GM21528 (cell line): ENCODE data around the gene CENPS.
"Not testable (repeated sequence)": the region's sequence is repeated elsewhere in the genome, so short reads cannot be mapped to it uniquely, and the experiment has no call there.

Source experiments
- ATAC-seq: cut with Tn5 transposase; IDR thresholded peaks from one replicate; pipeline ENCODE4 v1.9.1; 2021; ENCODE audit warnings: mild to moderate bottlenecking, moderate library complexity; ENCODE audit not compliant: unreplicated experiment, low FRiP score

CENPS gene

GRCh38 chr1:10418741-10419140, 11.5 kb upstream of the CENPS start:
- not testable (repeated sequence) for ATAC-seq

GRCh38 chr1:10419351-10419750, 10.9 kb upstream of the CENPS start:
- no peak for ATAC-seq

- ATAC-seq, result no peak
Measured at GRCh38 chr1:10421637-10422036, 8.6 kb upstream of the CENPS start.

GRCh38 chr1:10424034-10424433, 6.2 kb upstream of the CENPS start:
- ATAC-seq, result no peak

- no peak for ATAC-seq
Measured at GRCh38 chr1:10424651-10425050, 5.6 kb upstream of the CENPS start.

- ATAC-seq, result not testable (repeated sequence)
Measured at GRCh38 chr1:10425826-10426534, 4.3 kb upstream of the CENPS start.

GRCh38 chr1:10426535-10426848, 3.7 kb upstream of the CENPS start:
- not testable (repeated sequence) for ATAC-seq

GRCh38 chr1:10428984-10429383, 1.2 kb upstream of the CENPS start:
- no peak for ATAC-seq

GRCh38 chr1:10429868-10430215, 391 bp upstream of the CENPS start:
- no peak for ATAC-seq

- no peak for ATAC-seq
Measured at GRCh38 chr1:10431070-10431730, 967 bp downstream of the CENPS start.

- ATAC-seq, result no peak
Measured at GRCh38 chr1:10432910-10433700, 2.9 kb downstream of the CENPS start.

- ATAC-seq, result no peak
Measured at GRCh38 chr1:10433790-10434189, 3.6 kb downstream of the CENPS start.

- no peak for ATAC-seq
Measured at GRCh38 chr1:10434590-10434989, 4.4 kb downstream of the CENPS start.

GRCh38 chr1:10437052-10437451, 6.8 kb downstream of the CENPS start:
- no peak for ATAC-seq

- ATAC-seq, result no peak
Measured at GRCh38 chr1:10438677-10439163, 8.5 kb downstream of the CENPS start.

- no peak for ATAC-seq
Measured at GRCh38 chr1:10440305-10440704, 10.1 kb downstream of the CENPS start.

- ATAC-seq, result no peak
Measured at GRCh38 chr1:10440794-10441193, 10.6 kb downstream of the CENPS start.

GRCh38 chr1:10444248-10444647, 14.0 kb downstream of the CENPS start:
- no peak for ATAC-seq

GRCh38 chr1:10444795-10445397, 14.7 kb downstream of the CENPS start:
- ATAC-seq, result no peak

GRCh38 chr1:10446790-10447422, 16.7 kb downstream of the CENPS start:
- no peak for ATAC-seq

GRCh38 chr1:10449751-10450150, 19.5 kb downstream of the CENPS start, which contains the start of gene CORT:
Gene CORT (plus strand): TSS chr1:10450031. CDS start chr1:10450224, 193 bp downstream.
- no peak for ATAC-seq
